ENCODE results near the gene APOC3.

Gene APOC3

DNA sequence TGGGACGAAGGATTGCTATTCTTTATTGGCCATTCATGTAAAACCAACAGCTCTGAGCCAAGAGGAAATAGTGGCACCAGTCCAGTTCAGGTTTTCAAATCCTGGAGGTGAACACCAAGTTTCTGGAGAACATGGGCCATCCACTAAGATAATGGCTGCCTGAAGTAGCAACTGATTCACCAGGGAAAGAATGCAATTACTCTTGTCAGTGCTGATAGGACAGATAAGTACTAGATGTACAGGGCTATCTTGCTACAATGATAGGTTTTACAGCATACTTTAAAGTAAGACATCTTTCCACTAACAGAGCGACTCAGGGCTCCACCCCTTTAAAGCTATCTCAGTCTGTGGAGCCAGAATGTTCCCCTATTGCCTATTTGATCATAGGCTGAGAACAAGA is 44.5 kb downstream of the APOC3 start:
- Histone ChIP-seq H3K4me1 (ENCODE audit: low read depth, poor library complexity, severe bottlenecking) (no peaks in the 10 kb centered on the region), H2AFZ (ENCODE audit: low read depth) (no peak overlapping the region), H3K27ac (no peak overlapping the region), H3K4me2 (no peak overlapping the region), H3K27me3 (ENCODE audit: insufficient read depth, low read depth) (no peaks in the 10 kb centered on the region), H3K9ac (no peak overlapping the region), H3K79me2 (ENCODE audit: insufficient read depth, low read depth) (no peaks in the 10 kb centered on the region), H4K20me1 (ENCODE audit: insufficient read depth) (no peaks in the 10 kb centered on the region), H3K4me3 (IDR thresholded peaks at IDR 0.05; ENCODE audit: insufficient read depth, low read depth, low read length) (no peak overlapping the region), H3K36me3 (ENCODE audit: insufficient read depth) (no peaks in the 10 kb centered on the region)
- TF ChIP-seq, protein P1, sequence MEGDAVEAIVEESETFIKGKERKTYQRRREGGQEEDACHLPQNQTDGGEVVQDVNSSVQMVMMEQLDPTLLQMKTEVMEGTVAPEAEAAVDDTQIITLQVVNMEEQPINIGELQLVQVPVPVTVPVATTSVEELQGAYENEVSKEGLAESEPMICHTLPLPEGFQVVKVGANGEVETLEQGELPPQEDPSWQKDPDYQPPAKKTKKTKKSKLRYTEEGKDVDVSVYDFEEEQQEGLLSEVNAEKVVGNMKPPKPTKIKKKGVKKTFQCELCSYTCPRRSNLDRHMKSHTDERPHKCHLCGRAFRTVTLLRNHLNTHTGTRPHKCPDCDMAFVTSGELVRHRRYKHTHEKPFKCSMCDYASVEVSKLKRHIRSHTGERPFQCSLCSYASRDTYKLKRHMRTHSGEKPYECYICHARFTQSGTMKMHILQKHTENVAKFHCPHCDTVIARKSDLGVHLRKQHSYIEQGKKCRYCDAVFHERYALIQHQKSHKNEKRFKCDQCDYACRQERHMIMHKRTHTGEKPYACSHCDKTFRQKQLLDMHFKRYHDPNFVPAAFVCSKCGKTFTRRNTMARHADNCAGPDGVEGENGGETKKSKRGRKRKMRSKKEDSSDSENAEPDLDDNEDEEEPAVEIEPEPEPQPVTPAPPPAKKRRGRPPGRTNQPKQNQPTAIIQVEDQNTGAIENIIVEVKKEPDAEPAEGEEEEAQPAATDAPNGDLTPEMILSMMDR (conservative IDR thresholded peaks at IDR 0.05; ENCODE audit: low read depth, low read length): no peak

GRCh38 chr11:116875194-116875593 is 45.5 kb downstream of the APOC3 start:
- Histone ChIP-seq H4K20me1 (ENCODE audit: insufficient read depth) (no peaks in the 10 kb centered on the region), H3K79me2 (ENCODE audit: insufficient read depth, low read depth) (no peaks in the 10 kb centered on the region), H3K4me1 (ENCODE audit: low read depth, poor library complexity, severe bottlenecking) (no peaks in the 10 kb centered on the region), H2AFZ (ENCODE audit: low read depth) (no peak overlapping the region), H3K9ac (no peak overlapping the region), H3K27ac (no peak overlapping the region), H3K36me3 (ENCODE audit: insufficient read depth) (no peaks in the 10 kb centered on the region), H3K27me3 (ENCODE audit: insufficient read depth, low read depth) (no peaks in the 10 kb centered on the region), H3K4me3 (IDR thresholded peaks at IDR 0.05; ENCODE audit: insufficient read depth, low read depth, low read length) (no peak overlapping the region), H3K4me2 (no peak overlapping the region)
- TF ChIP-seq, protein P1 (conservative IDR thresholded peaks at IDR 0.05; ENCODE audit: low read depth, low read length): no peak

- no peaks in the 10 kb centered on the region for H3K79me2 ChIP-seq (ENCODE audit: insufficient read depth, low read depth)
- no peak overlapping the region for H2AFZ ChIP-seq (ENCODE audit: low read depth)
- H3K27me3 ChIP-seq (ENCODE audit: insufficient read depth, low read depth): no peaks in the 10 kb centered on the region
- H3K4me2 ChIP-seq: no peak overlapping the region
- no peak overlapping the region for H3K4me3 ChIP-seq (IDR thresholded peaks at IDR 0.05; ENCODE audit: insufficient read depth, low read depth, low read length)
- H3K9ac ChIP-seq: no peak overlapping the region
- peaks cover 2% of the 10 kb centered on the region for H3K4me1 ChIP-seq (ENCODE audit: low read depth, poor library complexity, severe bottlenecking)
- no peaks in the 10 kb centered on the region for H4K20me1 ChIP-seq (ENCODE audit: insufficient read depth)
- TF ChIP-seq, protein P1 (conservative IDR thresholded peaks at IDR 0.05; ENCODE audit: low read depth, low read length): no peak
- no peak overlapping the region for H3K27ac ChIP-seq
- no peaks in the 10 kb centered on the region for H3K36me3 ChIP-seq (ENCODE audit: insufficient read depth)
Observed at GRCh38 chr11:116876656-116877055, 46.9 kb downstream of the APOC3 start.

- Histone ChIP-seq H4K20me1 (ENCODE audit: insufficient read depth) (no peaks in the 10 kb centered on the region), H3K9ac (no peak overlapping the region), H3K27me3 (ENCODE audit: insufficient read depth, low read depth) (no peaks in the 10 kb centered on the region), H2AFZ (ENCODE audit: low read depth) (no peak overlapping the region), H3K79me2 (ENCODE audit: insufficient read depth, low read depth) (no peaks in the 10 kb centered on the region), H3K36me3 (ENCODE audit: insufficient read depth) (no peaks in the 10 kb centered on the region), H3K27ac (no peak overlapping the region), H3K4me3 (IDR thresholded peaks at IDR 0.05; ENCODE audit: insufficient read depth, low read depth, low read length) (no peak overlapping the region), H3K4me2 (no peak overlapping the region), H3K4me1 (ENCODE audit: low read depth, poor library complexity, severe bottlenecking) (peaks cover 26% of the 10 kb centered on the region)
- TF ChIP-seq, protein P1 (conservative IDR thresholded peaks at IDR 0.05; ENCODE audit: low read depth, low read length): peak; percentile 68
Observed at GRCh38 chr11:116879800-116880625, 50.3 kb downstream of the APOC3 start.

Data from KMS-11 (cell line).